K562 (cell line): ENCODE data around the gene TAL1. TPM values are rescaled to one million over a fixed set of nuclear protein-coding genes. Genes with fewer than 3 reads are reported as not detected.

Source experiments
- ATAC-seq: fragments of 200-7000 bp; cut with Tn5 transposase; 3 replicates; pipeline ENCODE4 v1.9.1; 2020; ENCODE audit warnings: moderate library complexity
- Bru-seq: library from RNA; stranded (reverse); fragments of 400-500 nt; gene quantifications from one replicate; lab custom pipeline; 2021; lab: Mats Ljungman, UMichigan
- BruChase-seq, 2 experiments: library from RNA; stranded (reverse); fragments of 400-500 nt; gene quantifications; one replicate each; lab custom pipeline; 2021; lab: Mats Ljungman, UMichigan
- BruUV-seq: library from RNA; stranded (reverse); fragments of 400-500 nt; replicated peaks from 2 replicates; lab custom pipeline; 2021; lab: Mats Ljungman, UMichigan
- CTCF ChIA-PET: fragments of 300-600 bp; formaldehyde crosslinking; extraction: SDS; loops from one replicate; lab custom pipeline; 2021; ENCODE audit warnings: low intra/inter-chr PET ratio; lab: Yijun Ruan, JAX
- POLR2A ChIA-PET: fragments of 300-600, 350-650 bp; sonication (Branson Sonifier 250); formaldehyde crosslinking; extraction: SDS; loops from one replicate; lab custom pipeline; 2021; ENCODE audit warnings: antibody characterized with exemption, inconsistent platforms; lab: Yijun Ruan, JAX
- DNase-seq, 4 experiments: peaks; one replicate each; pipeline versions ENCODE4 v3.0.0 to v3.0.0-alpha.2; 2011 to 2018; ENCODE audit warnings: low spot score in 3 of 4, mixed read lengths in 3 of 4; ENCODE audit errors: extremely low read depth in 1 of 4
- FAIRE-seq: peaks from 2 replicates; lab custom pipeline; 2011; peaks lifted over from hg19 to GRCh38; lab: Jason Lieb, UNC
- H2AFZ ChIP-seq: 2 replicates; pipeline ENCODE4 v1.6.0; 2011; ENCODE audit warnings: low read depth, low read length, control low read depth, inconsistent platforms
- H3K27ac ChIP-seq: fragments of 200-600 bp; 3 replicates; pipeline ENCODE4 v1.8.0; 2011; ENCODE audit warnings: low read depth, mild to moderate bottlenecking, control low read depth, inconsistent platforms, low read length, moderate library complexity, mixed read lengths; ENCODE audit errors: extremely low read depth
- H3K27me3 ChIP-seq, 2 experiments: fragments of 300-600 bp in 1 of 2; 2 replicates in 1 of 2; 3 replicates in 1 of 2; pipeline versions ENCODE4 v1.6.0 to v1.8.0; 2011; ENCODE audit warnings: inconsistent platforms in 2 of 2, low read length in 2 of 2, mild to moderate bottlenecking in 1 of 2, mixed read lengths in 1 of 2, moderate library complexity in 1 of 2; ENCODE audit not compliant: control insufficient read depth in 2 of 2, insufficient read depth in 2 of 2
- H3K36me3 ChIP-seq: fragments of 300-600 bp; 3 replicates; pipeline ENCODE4 v1.8.0; 2011; ENCODE audit warnings: mild to moderate bottlenecking, low read length, inconsistent platforms; ENCODE audit not compliant: control insufficient read depth, insufficient read depth
- H3K4me1 ChIP-seq, 2 experiments: fragments of 200-600 bp in 1 of 2; replicated peaks in 1 of 2; 2 replicates in 1 of 2; 3 replicates in 1 of 2; pipeline versions ENCODE4 v1.5.1 to v1.8.0; 2011; ENCODE audit warnings: inconsistent platforms in 2 of 2, low read length in 2 of 2, mild to moderate bottlenecking in 1 of 2, mixed read lengths in 1 of 2, moderate library complexity in 1 of 2; ENCODE audit not compliant: control insufficient read depth in 2 of 2, insufficient read depth in 2 of 2
- H3K4me2 ChIP-seq: 2 replicates; pipeline ENCODE4 v1.6.1; 2011; ENCODE audit warnings: low read length, control low read depth, inconsistent platforms, mixed read lengths; ENCODE audit not compliant: insufficient read depth
- H3K4me3 ChIP-seq: fragments of 200-600 bp; sonication (generic), shearing (Covaris generic); 2 replicates; pipeline ENCODE4 v1.5.1; 2016; ENCODE audit warnings: control low read depth, inconsistent platforms
- H3K79me2 ChIP-seq: fragments of 200-600 bp; 3 replicates; pipeline ENCODE4 v1.8.0; 2011; ENCODE audit warnings: low read length, inconsistent platforms; ENCODE audit not compliant: control insufficient read depth, insufficient read depth
- H3K9ac ChIP-seq, 2 experiments: 2 replicates each; pipeline versions ENCODE4 v1.6.0 to v1.6.1; 2011; ENCODE audit warnings: low read depth in 2 of 2, low read length in 2 of 2, control low read depth in 1 of 2, inconsistent platforms in 1 of 2, mild to moderate bottlenecking in 1 of 2, mixed read lengths in 1 of 2; ENCODE audit not compliant: insufficient read depth in 1 of 2
- H3K9me1 ChIP-seq: one replicate; pipeline ENCODE4 v1.6.0; 2011; ENCODE audit warnings: inconsistent platforms, mild to moderate bottlenecking, low read length, moderate library complexity; ENCODE audit not compliant: control insufficient read depth, insufficient read depth
- H3K9me3 ChIP-seq: replicated peaks from 2 replicates; pipeline ENCODE4 v1.5.1; 2011; ENCODE audit warnings: low read depth, low read length, inconsistent platforms; ENCODE audit not compliant: control insufficient read depth, insufficient read depth
- H4K20me1 ChIP-seq: replicated peaks from 2 replicates; pipeline ENCODE4 v1.6.1; 2011; ENCODE audit warnings: low read length, inconsistent platforms, mixed read lengths; ENCODE audit not compliant: control insufficient read depth, insufficient read depth
- BCOR ChIP-seq: fragments of 450-650 bp; IDR thresholded peaks from 2 replicates; pipeline ENCODE4 v1.6.1; 2016
- C11orf30 ChIP-seq: fragments of 450-650 bp; IDR thresholded peaks from 2 replicates; pipeline ENCODE4 v1.6.1; 2016; ENCODE audit warnings: low read depth, mild to moderate bottlenecking
- CAMTA2 ChIP-seq: fragments of 250-450 bp; sonication (Bioruptor Pico); conservative IDR thresholded peaks from 2 replicates; pipeline ENCODE4 v1.5.1; 2022
- FOSL1 ChIP-seq: fragments of 200-800 bp; sonication (Bioruptor generic); conservative IDR thresholded peaks from 2 replicates; pipeline ENCODE4 v1.6.1; 2016; ENCODE audit warnings: missing genetic modification characterization, missing compliant biosample characterization
- KLF1 ChIP-seq: fragments of 450-650 bp; IDR thresholded peaks from 2 replicates; pipeline ENCODE4 v1.6.1; 2016; ENCODE audit warnings: missing genetic modification characterization, missing compliant biosample characterization
- MECOM ChIP-seq: fragments of 250-450 bp; sonication (Bioruptor Pico); IDR thresholded peaks from 2 replicates; pipeline ENCODE4 v1.8.0; 2022; ENCODE audit warnings: inconsistent platforms
- POLR2H ChIP-seq: IDR thresholded peaks from 2 replicates; pipeline ENCODE4 v1.6.1; 2016; ENCODE audit warnings: missing genetic modification characterization, low read depth, mild to moderate bottlenecking, control low read depth, missing compliant biosample characterization, moderate library complexity
- RBM15 ChIP-seq: fragments of 200-400 bp; formaldehyde crosslinking; IDR thresholded peaks from 2 replicates; pipeline ENCODE4 v1.6.1; 2018; ENCODE audit warnings: mild to moderate bottlenecking, low read length, moderate library complexity; ENCODE audit not compliant: insufficient read depth
- RFX5 ChIP-seq: IDR thresholded peaks from 2 replicates; pipeline ENCODE4 v1.6.1; 2011; ENCODE audit warnings: low read depth, mild to moderate bottlenecking, improper control_type of control experiment, low read length
- RREB1 ChIP-seq: fragments of 250-450 bp; sonication (Bioruptor Pico); IDR thresholded peaks from 2 replicates; pipeline ENCODE4 v1.4.0; 2020
- STAG1 ChIP-seq: sonication (generic); formaldehyde crosslinking; IDR thresholded peaks from 2 replicates; pipeline ENCODE4 v1.5.0; 2020; ENCODE audit warnings: missing genetic modification reagents, borderline replicate concordance
- ZBTB17 ChIP-seq: fragments of 450-650 bp; formaldehyde crosslinking; IDR thresholded peaks from 2 replicates; pipeline ENCODE4 v1.4.0; 2020; ENCODE audit warnings: mild to moderate bottlenecking
- WGBS: fragments of 100-300 bp; shearing (Covaris generic); methylation state at CpG from one replicate; pipeline ENCODE4 v1.1.6; 2016; ENCODE audit warnings: low coverage, mixed read lengths; ENCODE audit not compliant: insufficient coverage; ENCODE audit errors: missing lambda C conversion rate; 5-methylcytosine and 5-hydroxymethylcytosine counted together
- in situ Hi-C: fragments of 300-500 bp; cut with MboI; formaldehyde crosslinking; loops from 4 replicates; pipeline ENCODE4 v1.15.0; 2018; ENCODE audit warnings: inconsistent platforms, mixed read lengths
- intact Hi-C: fragments of 100-400 bp; cut with micrococcal nuclease; formaldehyde crosslinking; loops from 2 replicates; pipeline ENCODE4 v1.14.2; 2022
- long read RNA-seq, 3 experiments: library from polyadenylated mRNA in 2 of 3; library from RNA in 1 of 3; unstranded in 2 of 3; stranded (forward) in 1 of 3; transcript quantifications; one replicate each; pipeline ENCODE4 v2.0.0, GENCODE V29; 2019 to 2022
- polyA minus RNA-seq, 3 experiments: library from RNA; depleted of rRNA, polyadenylated mRNA; stranded (reverse); fragments of >200 nt; gene quantifications; 2 replicates each; pipeline ENCODE4 v1.2.3, GENCODE V29; 2011
- polyA plus RNA-seq, 8 experiments: library from polyadenylated mRNA; depleted of rRNA in 4 of 8; stranded (reverse) in 5 of 8; unstranded in 3 of 8; fragments of >200 nt; fragmentation: Nextera tagmentation in 2 of 8; fragmentation: Illumina TruSeq in 1 of 8; extraction: Ambion mirVana in 2 of 8; extraction: Trizol in 1 of 8; gene quantifications; 2 replicates each; pipeline versions ENCODE4 v1.2.1 to v1.2.3, GENCODE V29; 2011 to 2014; ENCODE audit warnings: inconsistent platforms in 1 of 8, missing spikeins in 1 of 8
- total RNA-seq, 7 experiments: library from RNA; depleted of rRNA in 6 of 7; stranded (reverse); fragments of >200 nt in 6 of 7; fragmentation: Illumina TruSeq in 2 of 7; extraction: Trizol in 2 of 7; gene quantifications; 2 replicates each; pipeline versions ENCODE4 v1.2.1 to v1.2.3, GENCODE V29; 2011 to 2021; ENCODE audit warnings: low replicate concordance in 1 of 7

TAL1 gene
- 80.8 and 102 TPM in 2 replicates for total RNA-seq (2011; cell fraction: chromatin; rRNA removed; ENCODE audit: low replicate concordance)
- total RNA-seq (2011; cell fraction: nucleolus; rRNA removed): 96.7 and 104 TPM in 2 replicates
- total RNA-seq (2011; cell fraction: nucleoplasm; rRNA removed): 105 and 124 TPM in 2 replicates
- total RNA-seq (2014; rRNA removed) (59.7 and 103 TPM in 2 replicates), total RNA-seq (2014; rRNA removed; fragmentation: Illumina TruSeq; extraction: Trizol) (67.6 and 79.8 TPM in 2 replicates), total RNA-seq (2015; rRNA removed; fragmentation: Illumina TruSeq; extraction: Trizol) (63.5 and 68.1 TPM in 2 replicates), total RNA-seq (2021) (76.5 and 81.3 TPM in 2 replicates), polyA plus RNA-seq (2011; rRNA removed) (51.1 and 53.3 TPM in 2 replicates), polyA plus RNA-seq (2014; fragmentation: Illumina TruSeq; extraction: Trizol) (72.3 and 106 TPM in 2 replicates), polyA plus RNA-seq (2014; fragmentation: Nextera tagmentation; extraction: Ambion mirVana) (10 to 100 TPM; 18.5 to 22.9 TPM), polyA plus RNA-seq (2014; rRNA removed) (42.7 and 49.5 TPM in 2 replicates), polyA minus RNA-seq (2011; rRNA and poly(A)+ RNA removed) (55.7 and 60.3 TPM in 2 replicates), Bru-seq, nascent RNA (percentile 95 among the genes with signal in this experiment), BruChase-seq, experiment 1, labeled RNA remaining after a 2-hour chase (percentile 95 among the genes with signal in this experiment), BruChase-seq, experiment 2, labeled RNA remaining after a 6-hour chase (percentile 97 among the genes with signal in this experiment)
- 34.3 and 44.4 TPM in 2 replicates for polyA plus RNA-seq (2011; cell fraction: cytosol; rRNA removed)
- 78.7 and 92.4 TPM in 2 replicates for polyA plus RNA-seq (2011; cell fraction: nucleus; rRNA removed)
- polyA plus RNA-seq (2012): 53.0 and 55.6 TPM in 2 replicates
- 37.3 and 64.4 TPM in 2 replicates for polyA minus RNA-seq (2011; cell fraction: cytosol; rRNA and poly(A)+ RNA removed)
- 55.6 and 91.2 TPM in 2 replicates for polyA minus RNA-seq (2011; cell fraction: nucleus; rRNA and poly(A)+ RNA removed)
- long read RNA-seq, experiment 1, full-length matches to known transcripts: 8 of 188 reads
- long read RNA-seq, experiment 1, partial matches to known transcripts: 18 of 188 reads
- long read RNA-seq, experiment 1, other reads (novel, unspliced or antisense): 162 of 188 reads
- long read RNA-seq, experiment 2, full-length matches to known transcripts: 20 of 89 reads
- long read RNA-seq, experiment 2, partial matches to known transcripts: 2 of 89 reads
- long read RNA-seq, experiment 2, other reads (novel, unspliced or antisense): 67 of 89 reads
- long read RNA-seq, experiment 3, partial matches to known transcripts: 0 of 9 reads
- long read RNA-seq, experiment 3, other reads (novel, unspliced or antisense): 9 of 9 reads

GRCh38 chr1:47232187-47232874 is at the start of gene TAL1:
Gene TAL1 (minus strand): TSS chr1:47232225. CDS start chr1:47225888, 6,337 bp downstream.
- BruUV-seq: no TSS peak
- POLR2A ChIA-PET: interaction anchor here (0.5 to 2.6 kb wide), 9 partner anchors 11 to 271 kb away, joined by 3 to 10 read pairs (median 4); partner anchors contain the start of gene FOXD2
- peak; percentile 81 for FAIRE-seq
- TF ChIP-seq RREB1 (CRISPR knock-in tag) (no peak), BCOR (peak; percentile 98), STAG1 (CRISPR knock-in tag) (no peak), POLR2H (no peak), ZBTB17 (CRISPR knock-in tag) (peak; percentile 50; the same call in 1 of the 2 replicates), C11orf30 (no peak), FOSL1 (tag) (peak; percentile 98), RBM15 (no peak), RFX5 (no peak), MECOM (no peak), KLF1 (tag) (peak; percentile 62; the same call in 1 of the 2 replicates), CAMTA2 (CRISPR knock-in tag) (no peak)

More at GRCh38 chr1:47232187-47232874, at the start of gene TAL1:
- intact Hi-C loops (loop anchor here (5.0 kb wide), 1 partner anchor 100 kb away; the partner anchor contains the start of gene CMPK1), in situ Hi-C loops (no loop called here)
- DNase-seq (peak; percentile 93 to 98 (median 95)), ATAC-seq (peak; percentile 73)
- Histone ChIP-seq H3K9ac (peak within 1 kb of the TSS; percentile 99 to 100), H3K9me1 (no peaks in the 10 kb centered on the region), H4K20me1 (no peaks in the 10 kb centered on the region; the same call in 1 of the 2 replicates), H2AFZ (peak within 1 kb of the TSS; percentile 81), H3K4me3 (peak within 1 kb of the TSS; percentile 62), H3K4me1 (peaks cover 28 to 35% of the 10 kb centered on the region in 2 experiments), H3K27me3 (no peaks in the 10 kb centered on the region), H3K4me2 (peak within 1 kb of the TSS; percentile 93), H3K79me2 (peaks cover 46% of the 10 kb centered on the region), H3K9me3 (no peaks in the 10 kb centered on the region), H3K27ac (peak within 1 kb of the TSS; percentile 97), H3K36me3 (peaks cover 8% of the 10 kb centered on the region)
- 2% methylated on average over 34 of the region's 51 CpGs for WGBS
- CTCF ChIA-PET: no interaction called here
